HG02623 (cell line): ENCODE results near the gene ARHGAP44.
"Not testable (repeated sequence)": the region's sequence is repeated elsewhere in the genome, so short reads cannot be mapped to it uniquely, and the experiment has no call there.

Source experiments
- ATAC-seq: cut with Tn5 transposase; IDR thresholded peaks from one replicate; pipeline ENCODE4 v1.9.1; 2021; ENCODE audit warnings: moderate library complexity; ENCODE audit not compliant: unreplicated experiment

ARHGAP44 gene

GRCh38 chr17:12814718-12815117 is 25.4 kb downstream of the ARHGAP44 start:
- no peak for ATAC-seq

- ATAC-seq: peak; percentile 100
Observed at GRCh38 chr17:12815642-12816141, 26.4 kb downstream of the ARHGAP44 start.

GRCh38 chr17:12821376-12821940 is 32.2 kb downstream of the ARHGAP44 start:
- no peak for ATAC-seq

- no peak for ATAC-seq
Observed at GRCh38 chr17:12826431-12826830, 37.1 kb downstream of the ARHGAP44 start.

GRCh38 chr17:12830777-12831247 is 41.5 kb downstream of the ARHGAP44 start:
- ATAC-seq: no peak

- no peak for ATAC-seq
Observed at GRCh38 chr17:12831839-12832238, 42.5 kb downstream of the ARHGAP44 start.

GRCh38 chr17:12839042-12839441 is 49.7 kb downstream of the ARHGAP44 start:
- ATAC-seq: no peak

GRCh38 chr17:12842936-12843335 is 53.6 kb downstream of the ARHGAP44 start:
- no peak for ATAC-seq

- ATAC-seq: no peak
Observed at GRCh38 chr17:12850996-12851395, 61.7 kb downstream of the ARHGAP44 start.

- no peak for ATAC-seq
Observed at GRCh38 chr17:12851901-12852435, 62.7 kb downstream of the ARHGAP44 start.

- ATAC-seq: no peak
Observed at GRCh38 chr17:12853921-12854320, 64.6 kb downstream of the ARHGAP44 start.

GRCh38 chr17:12856416-12856815 is 67.1 kb downstream of the ARHGAP44 start:
- no peak for ATAC-seq

- ATAC-seq: no peak
Observed at GRCh38 chr17:12857592-12857991, 68.3 kb downstream of the ARHGAP44 start.

GRCh38 chr17:12859520-12859919 is 70.2 kb downstream of the ARHGAP44 start:
- no peak for ATAC-seq

- no peak for ATAC-seq
Observed at GRCh38 chr17:12865769-12866168, 76.5 kb downstream of the ARHGAP44 start.

GRCh38 chr17:12866244-12866643 is 76.9 kb downstream of the ARHGAP44 start:
- ATAC-seq: no peak

GRCh38 chr17:12867726-12868125 is 78.4 kb downstream of the ARHGAP44 start:
- no peak for ATAC-seq

- not testable (repeated sequence) for ATAC-seq
Observed at GRCh38 chr17:12873415-12874125, 84.3 kb downstream of the ARHGAP44 start.

- ATAC-seq: no peak
Observed at GRCh38 chr17:12877953-12878669, 88.8 kb downstream of the ARHGAP44 start.

GRCh38 chr17:12879096-12879495 is 89.8 kb downstream of the ARHGAP44 start:
- not testable (repeated sequence) for ATAC-seq

- ATAC-seq: no peak
Observed at GRCh38 chr17:12883472-12883871, 94.2 kb downstream of the ARHGAP44 start.
